ENCODE data around the gene SLC9A9.

GRCh38 chr3:143280984-143281383 is 567.3 kb downstream of the SLC9A9 start:
- TF ChIP-seq CREB1 (IDR thresholded peaks at IDR 0.05): no peak
- TF ChIP-seq SP1 (IDR thresholded peaks at IDR 0.05; ENCODE audit: low read depth, low read length): no peak
- TF ChIP-seq SUZ12 (IDR thresholded peaks at IDR 0.05; ENCODE audit: low read length): no peak
- TF ChIP-seq CTCF (IDR thresholded peaks at IDR 0.05; ENCODE audit: control extremely low read depth in 1 of 3, insufficient read depth in 1 of 3, low read depth in 1 of 3, low read length in 3 of 3): no peak
- TF ChIP-seq GABPA (IDR thresholded peaks at IDR 0.05; ENCODE audit: borderline replicate concordance, insufficient read depth, low read length): no peak
- no peak for TF ChIP-seq SP2 (IDR thresholded peaks at IDR 0.05; ENCODE audit: low read length)
- TF ChIP-seq MAX (IDR thresholded peaks at IDR 0.05): no peak
- no peak for TF ChIP-seq ATF3 (IDR thresholded peaks at IDR 0.05; ENCODE audit: insufficient read depth, low read depth, low read length)
